NOMO-1 treated with DMSO at 0.1 percent for 48 hours (cell line): ENCODE results near the gene ARL13B.
A peak's percentile ranks its signal among the peaks of the same experiment; 100 is the strongest.
"Not testable (repeated sequence)": the region's sequence is repeated elsewhere in the genome, so short reads cannot be mapped to it uniquely, and the experiment has no call there.

Source experiments
- DNase-seq: peaks from one replicate; lab custom pipeline; 2025; ENCODE audit not compliant: unreplicated experiment; lab: John Stamatoyannopoulos, UW

ARL13B gene

GRCh38 chr3:94062513-94063404 lies 82.8 kb downstream of the ARL13B start, which contains the start of the genes DHFR2 and NSUN3:
Gene DHFR2, minus strand, starts transcription at chr3:94062916. Its CDS starts 1,405 bp downstream, at chr3:94061511.
Gene NSUN3, plus strand, starts transcription at chr3:94063061. Its CDS starts 66 bp downstream, at chr3:94063127.
- DNase-seq = peak; percentile 95

- DNase-seq = peak; percentile 13
Observed at GRCh38 chr3:94063496-94064119, 83.7 kb downstream of the ARL13B start.

GRCh38 chr3:94064243-94064860 lies 84.4 kb downstream of the ARL13B start:
- DNase-seq = no peak

- no peak for DNase-seq
Observed at GRCh38 chr3:94065122-94065521, 85.2 kb downstream of the ARL13B start.

GRCh38 chr3:94065819-94066480 lies 86.0 kb downstream of the ARL13B start:
- DNase-seq = no peak

- no peak for DNase-seq
Observed at GRCh38 chr3:94066506-94067500, 86.8 kb downstream of the ARL13B start.

- peak; percentile 34 for DNase-seq
Observed at GRCh38 chr3:94069194-94069813, 89.3 kb downstream of the ARL13B start.

GRCh38 chr3:94070341-94070911 lies 90.5 kb downstream of the ARL13B start:
- DNase-seq = no peak

- no peak for DNase-seq
Observed at GRCh38 chr3:94071713-94072284, 91.8 kb downstream of the ARL13B start.

- no peak for DNase-seq
Observed at GRCh38 chr3:94076055-94076454, 96.1 kb downstream of the ARL13B start.

GRCh38 chr3:94080552-94080951 lies 100.6 kb downstream of the ARL13B start:
- not testable (repeated sequence) for DNase-seq

GRCh38 chr3:94081884-94082283 lies 101.9 kb downstream of the ARL13B start:
- no peak for DNase-seq

GRCh38 chr3:94082391-94082937 lies 102.5 kb downstream of the ARL13B start:
- DNase-seq = no peak

- no peak for DNase-seq
Observed at GRCh38 chr3:94083261-94083660, 103.3 kb downstream of the ARL13B start.

GRCh38 chr3:94089126-94089525 lies 109.2 kb downstream of the ARL13B start:
- no peak for DNase-seq

- peak; percentile 1 for DNase-seq
Observed at GRCh38 chr3:94092086-94092485, 112.1 kb downstream of the ARL13B start.

GRCh38 chr3:94093151-94093550 lies 113.2 kb downstream of the ARL13B start:
- no peak for DNase-seq

- no peak for DNase-seq
Observed at GRCh38 chr3:94095111-94095510, 115.2 kb downstream of the ARL13B start.
